Measurements from ENCODE around the gene CYSLTR2. TPM values are rescaled to one million over a fixed set of nuclear protein-coding genes. Genes with fewer than 3 reads are reported as not detected.

CYSLTR2 gene
- total RNA-seq, 1 experiment from 2014 or later, result not detected

- ChIA-PET CTCF (no interaction called here), POLR2A (ENCODE audit: unreplicated experiment) (no interaction called here)
- intact Hi-C loops (cut with micrococcal nuclease), result no loop called here
- no peak overlapping the region for H3K9ac ChIP-seq (ENCODE audit: low read length)
- ATAC-seq, result no peak
- no peaks in the 10 kb centered on the region for H3K9me2 ChIP-seq (replicated peaks; ENCODE audit: low read length)
- no peaks in the 10 kb centered on the region for H4K20me1 ChIP-seq (ENCODE audit: low read length)
- H3K9me3 ChIP-seq (ENCODE audit: low read length), result no peaks in the 10 kb centered on the region
- no peak for DNase-seq
- BruUV-seq (replicated peaks), result no TSS peak
- H3K4me2 ChIP-seq (ENCODE audit: low read length), result no peak overlapping the region
- no peaks in the 10 kb centered on the region for H3K36me3 ChIP-seq (ENCODE audit: low read depth, low read length)
- no peaks in the 10 kb centered on the region for H3K79me2 ChIP-seq (ENCODE audit: low read length)
- H3F3A ChIP-seq (ENCODE audit: low read length, unreplicated experiment), result no peaks in the 10 kb centered on the region
- H2AFZ ChIP-seq (ENCODE audit: low read length), result no peak overlapping the region
- TF ChIP-seq CTCF (conservative IDR thresholded peaks at IDR 0.05; ENCODE audit: low read depth, low read length) (no peak), EZH2 (IDR thresholded peaks at IDR 0.05; ENCODE audit: low read length, unreplicated experiment) (no peak), EZH2phosphoT487 (IDR thresholded peaks at IDR 0.05; ENCODE audit: borderline replicate concordance, low read length) (no peak)
- no peak overlapping the region for H3K27ac ChIP-seq (ENCODE audit: low read length)
- no peak overlapping the region for H3K4me3 ChIP-seq (ENCODE audit: low read length)
- no peaks in the 10 kb centered on the region for H3K4me1 ChIP-seq (ENCODE audit: insufficient read depth, low read length)
- H3K27me3 ChIP-seq (ENCODE audit: low read length), result no peaks in the 10 kb centered on the region
Measured at GRCh38 chr13:48686636-48687210, 33.0 kb downstream of the CYSLTR2 start.

GRCh38 chr13:48687249-48687648 is 33.5 kb downstream of the CYSLTR2 start:
- Histone ChIP-seq H3K36me3 (ENCODE audit: low read depth, low read length) (no peaks in the 10 kb centered on the region), H3K9me3 (ENCODE audit: low read length) (no peaks in the 10 kb centered on the region), H3K27ac (ENCODE audit: low read length) (no peak overlapping the region), H2AFZ (ENCODE audit: low read length) (no peak overlapping the region), H3K4me1 (ENCODE audit: insufficient read depth, low read length) (no peaks in the 10 kb centered on the region), H3K4me3 (ENCODE audit: low read length) (no peak overlapping the region), H3K27me3 (ENCODE audit: low read length) (no peaks in the 10 kb centered on the region), H3K9ac (ENCODE audit: low read length) (no peak overlapping the region), H3K79me2 (ENCODE audit: low read length) (no peaks in the 10 kb centered on the region), H4K20me1 (ENCODE audit: low read length) (no peaks in the 10 kb centered on the region), H3K9me2 (replicated peaks; ENCODE audit: low read length) (no peaks in the 10 kb centered on the region), H3F3A (ENCODE audit: low read length, unreplicated experiment) (no peaks in the 10 kb centered on the region), H3K4me2 (ENCODE audit: low read length) (no peak overlapping the region)
- TF ChIP-seq EZH2phosphoT487 (IDR thresholded peaks at IDR 0.05; ENCODE audit: borderline replicate concordance, low read length) (no peak), EZH2 (IDR thresholded peaks at IDR 0.05; ENCODE audit: low read length, unreplicated experiment) (no peak), CTCF (conservative IDR thresholded peaks at IDR 0.05; ENCODE audit: low read depth, low read length) (no peak)
- intact Hi-C loops (cut with micrococcal nuclease), result no loop called here
- CTCF ChIA-PET, result no interaction called here
- DNase-seq (no peak), ATAC-seq (no peak)
- POLR2A ChIA-PET (ENCODE audit: unreplicated experiment), result no interaction called here
- no TSS peak for BruUV-seq (replicated peaks)

GRCh38 chr13:48693998-48694397 is 40.3 kb downstream of the CYSLTR2 start:
- Histone ChIP-seq H3K79me2 (ENCODE audit: low read length) (no peaks in the 10 kb centered on the region), H3K27me3 (ENCODE audit: low read length) (no peaks in the 10 kb centered on the region), H3F3A (ENCODE audit: low read length, unreplicated experiment) (no peaks in the 10 kb centered on the region), H3K4me1 (ENCODE audit: insufficient read depth, low read length) (no peaks in the 10 kb centered on the region), H3K36me3 (ENCODE audit: low read depth, low read length) (no peaks in the 10 kb centered on the region), H3K4me3 (ENCODE audit: low read length) (no peak overlapping the region), H3K9ac (ENCODE audit: low read length) (no peak overlapping the region), H3K9me2 (replicated peaks; ENCODE audit: low read length) (no peaks in the 10 kb centered on the region), H3K9me3 (ENCODE audit: low read length) (no peaks in the 10 kb centered on the region), H3K27ac (ENCODE audit: low read length) (no peak overlapping the region), H4K20me1 (ENCODE audit: low read length) (no peaks in the 10 kb centered on the region), H3K4me2 (ENCODE audit: low read length) (no peak overlapping the region), H2AFZ (ENCODE audit: low read length) (no peak overlapping the region)
- ChIA-PET POLR2A (ENCODE audit: unreplicated experiment) (no interaction called here), CTCF (no interaction called here)
- no peak for ATAC-seq
- no peak for DNase-seq
- BruUV-seq (replicated peaks), result no TSS peak
- no peak for TF ChIP-seq CTCF (conservative IDR thresholded peaks at IDR 0.05; ENCODE audit: low read depth, low read length)
- intact Hi-C loops (cut with micrococcal nuclease), result no loop called here

Measured in PC-3 (cell line).